ENCODE measurements around the gene SPIN1. TPM values are rescaled to one million over a fixed set of nuclear protein-coding genes. Genes with fewer than 3 reads are reported as not detected.

SPIN1 gene
- total RNA-seq, 1 experiment from 2014 or later, result 123 TPM

DNA sequence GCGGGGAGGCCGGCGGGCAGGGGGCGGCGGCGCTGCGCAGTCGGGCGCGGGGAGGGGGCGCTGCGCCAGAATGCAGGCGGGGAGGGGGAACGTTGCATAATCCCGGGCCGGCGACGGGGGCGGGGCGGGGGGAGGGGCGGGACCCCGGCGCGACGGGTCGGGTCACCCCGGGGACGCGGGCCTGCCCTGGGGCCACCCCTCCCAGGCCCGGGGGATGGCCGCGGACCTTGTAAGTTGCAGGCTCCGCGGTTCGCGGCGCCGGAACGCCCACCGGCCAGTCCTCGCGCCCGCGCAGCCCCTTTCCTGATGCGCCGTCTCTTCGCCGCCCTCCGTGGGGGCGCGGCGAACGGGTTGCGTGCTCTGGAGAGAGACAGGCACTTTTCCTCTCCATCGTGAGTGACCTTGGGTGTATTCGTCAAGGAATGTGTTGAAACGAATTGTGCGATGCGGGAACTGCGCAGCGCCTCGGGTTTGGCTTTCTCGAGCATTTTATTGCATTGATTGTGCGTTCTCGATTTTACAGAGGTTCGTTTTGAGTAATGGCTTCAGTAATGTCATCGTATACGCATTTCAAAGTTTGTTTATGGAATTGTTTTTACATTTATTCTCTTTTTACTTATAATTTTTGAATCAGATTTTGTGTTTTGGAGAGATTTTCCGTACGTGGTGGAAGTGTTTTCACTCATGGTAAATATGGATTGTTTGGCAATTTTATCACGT is 802 bp downstream of the SPIN1 start:
- peak overlapping the region; percentile 90 for H3K4me3 Mint-ChIP-seq
- POLR2A ChIA-PET, result no interaction called here
- no peak for TF ChIP-seq ATF2 (CRISPR knock-in tag; IDR thresholded peaks at IDR 0.05; ENCODE audit: borderline replicate concordance, low read depth)
- TF ChIP-seq FOXK1 (CRISPR knock-in tag; IDR thresholded peaks at IDR 0.05), result peak; percentile 48; the same call in 1 of the 2 replicates
- TF ChIP-seq MYBL2 (CRISPR knock-in tag; IDR thresholded peaks at IDR 0.05), result peak; percentile 53; the same call in 1 of the 2 replicates
- no peak for TF ChIP-seq SMAD3 (CRISPR knock-in tag; IDR thresholded peaks at IDR 0.05; ENCODE audit: borderline replicate concordance)
- TF ChIP-seq ATF1 (CRISPR knock-in tag; IDR thresholded peaks at IDR 0.05), result no peak
- TF ChIP-seq, protein P1, sequence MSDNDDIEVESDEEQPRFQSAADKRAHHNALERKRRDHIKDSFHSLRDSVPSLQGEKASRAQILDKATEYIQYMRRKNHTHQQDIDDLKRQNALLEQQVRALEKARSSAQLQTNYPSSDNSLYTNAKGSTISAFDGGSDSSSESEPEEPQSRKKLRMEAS (CRISPR knock-in tag; IDR thresholded peaks at IDR 0.05), result no peak
- TF ChIP-seq SP1 (CRISPR knock-in tag; conservative IDR thresholded peaks at IDR 0.05), result 0 out of 2 replicates have a peak, but pooled peaks have one; percentile 16
- no peak for TF ChIP-seq TEAD4 (CRISPR knock-in tag; IDR thresholded peaks at IDR 0.05)
- no peak for TF ChIP-seq OVOL2 (CRISPR knock-in tag; IDR thresholded peaks at IDR 0.05; ENCODE audit: borderline replicate concordance)
- TF ChIP-seq EMX1 (CRISPR knock-in tag; IDR thresholded peaks at IDR 0.05), result no peak
- TF ChIP-seq NFE2L1 (CRISPR knock-in tag; IDR thresholded peaks at IDR 0.05), result no peak
- TF ChIP-seq ZBTB21 (CRISPR knock-in tag; IDR thresholded peaks at IDR 0.05; ENCODE audit: borderline replicate concordance), result no peak
- TF ChIP-seq MLX (CRISPR knock-in tag; IDR thresholded peaks at IDR 0.05), result no peak
- no peak for TF ChIP-seq ZNF671 (CRISPR knock-in tag; IDR thresholded peaks at IDR 0.05)
- TF ChIP-seq ERG (CRISPR knock-in tag; IDR thresholded peaks at IDR 0.05), result no peak
- TF ChIP-seq AFF4 (CRISPR knock-in tag; IDR thresholded peaks at IDR 0.05; ENCODE audit: borderline replicate concordance), result no peak
- 0 out of 2 replicates have a peak, but pooled peaks have one; percentile 46 for TF ChIP-seq TEAD1 (CRISPR knock-in tag; IDR thresholded peaks at IDR 0.05)
- TF ChIP-seq, protein P2, sequence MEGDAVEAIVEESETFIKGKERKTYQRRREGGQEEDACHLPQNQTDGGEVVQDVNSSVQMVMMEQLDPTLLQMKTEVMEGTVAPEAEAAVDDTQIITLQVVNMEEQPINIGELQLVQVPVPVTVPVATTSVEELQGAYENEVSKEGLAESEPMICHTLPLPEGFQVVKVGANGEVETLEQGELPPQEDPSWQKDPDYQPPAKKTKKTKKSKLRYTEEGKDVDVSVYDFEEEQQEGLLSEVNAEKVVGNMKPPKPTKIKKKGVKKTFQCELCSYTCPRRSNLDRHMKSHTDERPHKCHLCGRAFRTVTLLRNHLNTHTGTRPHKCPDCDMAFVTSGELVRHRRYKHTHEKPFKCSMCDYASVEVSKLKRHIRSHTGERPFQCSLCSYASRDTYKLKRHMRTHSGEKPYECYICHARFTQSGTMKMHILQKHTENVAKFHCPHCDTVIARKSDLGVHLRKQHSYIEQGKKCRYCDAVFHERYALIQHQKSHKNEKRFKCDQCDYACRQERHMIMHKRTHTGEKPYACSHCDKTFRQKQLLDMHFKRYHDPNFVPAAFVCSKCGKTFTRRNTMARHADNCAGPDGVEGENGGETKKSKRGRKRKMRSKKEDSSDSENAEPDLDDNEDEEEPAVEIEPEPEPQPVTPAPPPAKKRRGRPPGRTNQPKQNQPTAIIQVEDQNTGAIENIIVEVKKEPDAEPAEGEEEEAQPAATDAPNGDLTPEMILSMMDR (IDR thresholded peaks at IDR 0.05), result no peak
- no peak; the same call in 1 of the 2 replicates for TF ChIP-seq CBFB (CRISPR knock-in tag; IDR thresholded peaks at IDR 0.05; ENCODE audit: low read depth)
- TF ChIP-seq KAT7 (CRISPR knock-in tag; IDR thresholded peaks at IDR 0.05; ENCODE audit: borderline replicate concordance), result no peak
- TF ChIP-seq FOXP1 (CRISPR knock-in tag; IDR thresholded peaks at IDR 0.05; ENCODE audit: borderline replicate concordance), result peak; percentile 56; the same call in 1 of the 2 replicates
- TF ChIP-seq, protein P3, sequence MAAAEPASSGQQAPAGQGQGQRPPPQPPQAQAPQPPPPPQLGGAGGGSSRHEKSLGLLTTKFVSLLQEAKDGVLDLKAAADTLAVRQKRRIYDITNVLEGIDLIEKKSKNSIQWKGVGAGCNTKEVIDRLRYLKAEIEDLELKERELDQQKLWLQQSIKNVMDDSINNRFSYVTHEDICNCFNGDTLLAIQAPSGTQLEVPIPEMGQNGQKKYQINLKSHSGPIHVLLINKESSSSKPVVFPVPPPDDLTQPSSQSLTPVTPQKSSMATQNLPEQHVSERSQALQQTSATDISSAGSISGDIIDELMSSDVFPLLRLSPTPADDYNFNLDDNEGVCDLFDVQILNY (CRISPR knock-in tag; IDR thresholded peaks at IDR 0.05), result 0 out of 2 replicates have a peak, but pooled peaks have one; percentile 21
- no peak for TF ChIP-seq RORB (CRISPR knock-in tag; IDR thresholded peaks at IDR 0.05)
- TF ChIP-seq SMAD4 (CRISPR knock-in tag; IDR thresholded peaks at IDR 0.05), result no peak
- TF ChIP-seq GTF2I (CRISPR knock-in tag; conservative IDR thresholded peaks at IDR 0.05), result no peak
- TF ChIP-seq NR1H2 (CRISPR knock-in tag; IDR thresholded peaks at IDR 0.05), result no peak
- TF ChIP-seq, protein P4, sequence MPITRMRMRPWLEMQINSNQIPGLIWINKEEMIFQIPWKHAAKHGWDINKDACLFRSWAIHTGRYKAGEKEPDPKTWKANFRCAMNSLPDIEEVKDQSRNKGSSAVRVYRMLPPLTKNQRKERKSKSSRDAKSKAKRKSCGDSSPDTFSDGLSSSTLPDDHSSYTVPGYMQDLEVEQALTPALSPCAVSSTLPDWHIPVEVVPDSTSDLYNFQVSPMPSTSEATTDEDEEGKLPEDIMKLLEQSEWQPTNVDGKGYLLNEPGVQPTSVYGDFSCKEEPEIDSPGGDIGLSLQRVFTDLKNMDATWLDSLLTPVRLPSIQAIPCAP (CRISPR knock-in tag; IDR thresholded peaks at IDR 0.05), result no peak

More for the DNA sequence above, 802 bp downstream of the SPIN1 start:
- peak overlapping the region; percentile 96 for H3K27ac Mint-ChIP-seq
- DNase-seq (ENCODE audit: low spot score) (peak; percentile 63), ATAC-seq (peak; percentile 10)
- H3K27me3 Mint-ChIP-seq (ENCODE audit: low read depth), result no peaks in the 10 kb centered on the region
- peaks cover 18% of the 10 kb centered on the region for H3K36me3 Mint-ChIP-seq
- CTCF ChIA-PET, result no interaction called here
- H3K4me1 Mint-ChIP-seq, result peaks cover 59% of the 10 kb centered on the region
- no peaks in the 10 kb centered on the region for H3K9me3 Mint-ChIP-seq

Data from WTC11 (cell line).